GM19351 (cell line): ENCODE results near the gene TCEA2.
"Not testable (repeated sequence)": the region's sequence is repeated elsewhere in the genome, so short reads cannot be mapped to it uniquely, and the experiment has no call there.

Experiments
- ATAC-seq: cut with Tn5 transposase; IDR thresholded peaks from one replicate; pipeline ENCODE4 v1.9.1; 2021; ENCODE audit warnings: mild to moderate bottlenecking, moderate library complexity; ENCODE audit not compliant: unreplicated experiment

Gene TCEA2

DNA sequence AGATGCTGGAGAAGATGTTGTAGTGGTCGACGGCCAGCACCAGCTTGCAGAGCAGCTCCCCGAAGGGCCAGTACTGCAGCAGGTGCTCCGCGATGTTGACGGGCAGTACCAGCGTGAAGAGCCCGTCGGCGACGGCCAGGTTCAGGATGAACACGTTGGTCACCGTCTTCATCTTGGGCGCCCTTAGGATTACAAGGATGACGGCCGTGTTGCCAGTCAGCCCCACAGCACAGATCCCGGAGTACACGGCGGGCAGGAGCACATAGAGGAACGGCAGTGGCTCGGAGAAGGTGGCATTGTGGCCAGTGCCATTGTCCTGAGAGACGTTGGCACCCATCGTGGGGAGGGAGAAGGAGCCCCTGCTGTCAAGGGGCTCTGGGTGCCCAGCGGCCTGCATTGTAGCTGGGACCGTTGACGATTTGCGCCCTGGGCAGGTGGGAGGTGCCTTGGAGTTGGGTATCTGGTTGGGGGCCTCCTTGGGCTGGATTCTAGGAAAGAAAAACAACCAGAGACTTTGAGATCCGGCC lies 43.5 kb downstream of the TCEA2 start:
- ATAC-seq: no peak

DNA sequence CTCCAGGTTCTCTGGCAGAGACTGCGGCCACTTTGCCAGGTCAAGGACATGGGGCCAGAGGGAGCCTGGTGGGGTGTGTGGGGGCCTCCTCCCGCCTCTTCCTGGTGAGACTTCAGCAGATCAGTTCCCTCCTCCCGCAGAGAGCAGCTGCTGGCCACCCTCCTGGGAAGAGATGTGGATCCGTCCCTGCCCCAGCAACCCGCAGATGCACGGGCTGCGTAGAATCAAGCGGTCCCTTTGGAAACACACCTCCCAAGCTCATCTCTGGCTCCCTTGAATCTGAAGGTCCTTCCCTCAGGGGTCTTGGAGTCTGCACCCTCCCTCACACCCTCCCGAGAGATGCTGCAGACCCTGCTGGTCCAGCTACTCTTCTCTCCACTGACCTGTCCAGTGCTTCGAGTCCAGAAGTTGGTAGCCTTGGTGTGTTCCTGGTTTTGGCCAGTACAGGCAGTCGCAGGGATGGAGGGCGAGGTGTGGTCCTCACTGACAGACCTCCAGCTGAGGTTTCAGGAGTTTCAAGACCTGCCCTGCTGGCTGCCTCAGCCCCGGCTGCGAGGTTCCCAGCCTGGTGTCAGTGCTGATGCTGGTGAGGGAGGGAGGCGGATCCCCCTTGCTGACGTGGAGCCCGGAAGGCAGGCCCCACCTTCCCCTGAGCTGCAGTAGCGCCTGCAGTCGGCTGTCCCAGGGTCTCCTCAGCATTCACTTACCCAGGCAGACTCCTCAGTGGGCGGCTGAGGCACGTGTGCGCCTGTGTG lies 44.2 kb downstream of the TCEA2 start, which contains the start of gene NPBWR2:
Gene NPBWR2, minus strand, starts transcription at position 585 of the 755 bp plus-strand sequence. CDS start 734 bp downstream, outside the sequence.
- ATAC-seq: no peak

DNA sequence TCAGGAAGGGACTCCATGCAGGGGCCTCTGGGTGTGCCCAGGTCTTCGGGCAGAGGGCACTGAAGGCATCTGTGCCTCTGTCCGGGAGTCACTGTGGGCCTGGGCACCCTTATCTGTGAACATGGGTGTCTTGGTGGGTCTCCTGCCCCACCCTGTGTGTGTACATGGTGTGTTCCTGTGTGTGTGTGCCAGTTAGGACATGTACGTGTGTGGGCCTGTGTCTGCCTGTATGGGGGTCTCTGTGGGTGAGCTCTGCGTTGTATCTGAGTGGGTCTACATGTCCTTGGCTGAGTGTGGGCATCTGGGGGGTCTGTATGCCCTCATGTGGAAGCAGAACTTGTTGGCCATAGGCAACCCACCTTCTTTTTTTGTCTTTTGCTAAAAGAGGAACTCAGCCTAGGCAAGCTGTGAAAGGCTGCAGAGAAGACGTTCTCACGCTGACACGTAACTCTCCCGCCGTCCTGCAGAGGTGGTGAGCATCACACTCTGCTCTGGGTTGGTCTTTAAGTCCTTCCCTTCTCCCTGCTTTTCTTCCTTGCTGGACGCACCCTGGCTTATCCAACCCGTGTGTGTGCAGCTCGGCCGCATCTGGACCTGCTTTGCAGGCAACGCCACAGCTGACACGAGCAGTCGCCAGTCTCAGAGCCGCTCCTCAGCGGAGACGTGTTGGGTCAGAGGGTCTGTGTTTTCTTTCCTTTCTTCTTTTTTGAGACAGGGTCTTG lies 44.9 kb downstream of the TCEA2 start:
- no peak for ATAC-seq

DNA sequence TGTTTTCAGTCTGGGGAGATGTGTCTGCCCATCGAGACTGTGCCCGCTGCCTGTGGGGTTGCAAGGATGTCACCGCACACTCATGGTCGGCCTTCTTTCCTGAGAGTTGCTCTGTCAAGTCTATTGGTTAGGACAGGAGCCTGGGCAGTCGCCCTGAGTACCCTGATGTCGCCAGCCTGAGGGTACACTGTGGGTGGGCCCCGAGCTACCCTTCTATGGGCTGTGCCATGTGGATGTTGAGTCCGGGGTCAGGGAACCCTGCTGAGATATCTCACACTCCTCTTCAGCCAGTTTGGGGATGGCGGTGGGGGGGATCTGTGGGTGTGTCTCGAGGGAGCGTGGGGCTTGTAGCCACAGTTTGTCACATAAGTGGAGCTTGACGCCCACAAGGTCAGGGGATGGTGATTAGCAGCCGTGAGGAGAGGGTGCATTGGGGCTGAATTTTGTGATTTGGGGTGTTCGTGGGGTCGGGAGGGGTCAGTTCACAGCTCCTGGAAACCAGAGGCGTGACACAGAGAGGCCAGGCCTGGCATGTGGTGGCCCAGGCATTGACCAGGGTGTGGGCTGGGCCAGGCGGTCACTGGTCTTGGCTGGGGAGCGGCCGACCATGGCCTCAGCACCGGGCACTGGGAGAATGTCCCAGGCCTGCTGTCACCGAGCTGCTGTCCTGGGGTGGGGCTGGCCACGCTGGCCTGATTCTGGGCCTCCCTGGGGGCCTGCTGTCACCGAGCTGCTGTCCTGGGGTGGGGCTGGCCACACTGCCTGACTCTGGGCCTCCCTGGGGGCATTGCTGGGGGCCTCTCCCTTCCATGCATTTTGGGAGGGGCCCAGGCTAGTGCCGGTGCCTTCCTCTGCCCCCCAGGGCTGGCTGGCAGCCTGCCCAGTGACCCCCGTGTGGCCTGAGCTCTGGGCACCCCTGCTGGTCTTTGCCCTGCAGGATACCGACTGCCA lies 46.0 kb downstream of the TCEA2 start:
- ATAC-seq: no peak

DNA sequence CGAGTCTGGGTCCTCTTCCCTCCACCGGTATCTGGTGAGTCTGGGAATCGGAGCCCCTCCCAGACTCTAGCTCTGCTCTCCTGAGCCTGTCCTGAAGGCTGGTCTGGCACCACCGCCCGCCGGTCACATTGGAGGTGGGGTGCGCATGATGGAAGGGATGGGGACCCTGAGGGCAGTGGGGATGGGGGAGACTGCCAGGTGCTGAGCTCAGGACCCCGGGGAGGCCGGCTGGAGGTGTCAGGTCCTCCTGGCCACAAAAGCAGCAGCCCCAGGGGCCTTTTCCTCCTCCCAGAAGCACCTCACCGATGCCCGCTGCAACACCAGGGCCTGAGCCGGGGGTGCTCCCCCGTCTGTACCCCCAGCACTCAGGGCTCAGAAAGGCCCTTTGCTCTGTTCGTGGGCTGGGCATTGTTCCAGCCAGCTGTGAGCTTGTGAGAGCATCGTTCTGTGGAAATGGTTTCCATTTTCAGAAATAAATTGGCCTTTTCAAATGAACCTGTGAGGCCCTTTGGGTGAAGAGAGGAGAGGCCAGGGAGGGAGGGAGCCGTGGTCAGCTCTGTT lies 46.9 kb downstream of the TCEA2 start:
- no peak for ATAC-seq

DNA sequence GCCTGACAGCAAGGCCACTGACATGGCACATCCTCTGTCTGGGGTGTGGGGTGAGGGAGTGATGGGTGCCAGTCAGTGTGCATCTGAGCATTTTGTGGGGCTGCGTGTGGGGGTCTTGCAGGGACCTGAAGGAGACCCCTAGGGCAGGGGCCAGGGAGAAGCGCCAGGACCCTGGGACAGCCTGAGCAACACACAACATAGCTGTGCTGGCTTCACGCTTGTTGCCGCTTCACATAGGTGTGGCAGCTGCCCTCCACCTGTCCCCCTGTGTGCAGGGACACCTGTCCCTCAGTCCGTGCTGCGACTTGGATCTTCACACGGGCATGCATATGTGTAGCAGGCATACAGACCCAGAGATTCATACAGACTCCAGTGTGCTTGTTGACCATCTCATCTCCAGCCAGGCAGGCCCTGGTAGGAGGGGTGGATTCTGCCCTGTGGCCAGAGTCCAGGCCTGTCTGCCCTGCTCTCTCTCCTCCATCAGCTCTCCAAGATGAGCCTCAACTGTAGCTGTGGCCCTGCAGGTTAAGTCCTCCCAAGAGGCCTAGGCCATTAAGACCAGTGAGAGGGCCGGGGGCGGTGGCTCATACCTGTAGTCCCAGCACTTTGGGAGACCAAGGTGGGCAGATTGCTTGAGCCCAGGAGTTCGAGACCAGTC lies 47.5 kb downstream of the TCEA2 start:
- ATAC-seq: no peak

DNA sequence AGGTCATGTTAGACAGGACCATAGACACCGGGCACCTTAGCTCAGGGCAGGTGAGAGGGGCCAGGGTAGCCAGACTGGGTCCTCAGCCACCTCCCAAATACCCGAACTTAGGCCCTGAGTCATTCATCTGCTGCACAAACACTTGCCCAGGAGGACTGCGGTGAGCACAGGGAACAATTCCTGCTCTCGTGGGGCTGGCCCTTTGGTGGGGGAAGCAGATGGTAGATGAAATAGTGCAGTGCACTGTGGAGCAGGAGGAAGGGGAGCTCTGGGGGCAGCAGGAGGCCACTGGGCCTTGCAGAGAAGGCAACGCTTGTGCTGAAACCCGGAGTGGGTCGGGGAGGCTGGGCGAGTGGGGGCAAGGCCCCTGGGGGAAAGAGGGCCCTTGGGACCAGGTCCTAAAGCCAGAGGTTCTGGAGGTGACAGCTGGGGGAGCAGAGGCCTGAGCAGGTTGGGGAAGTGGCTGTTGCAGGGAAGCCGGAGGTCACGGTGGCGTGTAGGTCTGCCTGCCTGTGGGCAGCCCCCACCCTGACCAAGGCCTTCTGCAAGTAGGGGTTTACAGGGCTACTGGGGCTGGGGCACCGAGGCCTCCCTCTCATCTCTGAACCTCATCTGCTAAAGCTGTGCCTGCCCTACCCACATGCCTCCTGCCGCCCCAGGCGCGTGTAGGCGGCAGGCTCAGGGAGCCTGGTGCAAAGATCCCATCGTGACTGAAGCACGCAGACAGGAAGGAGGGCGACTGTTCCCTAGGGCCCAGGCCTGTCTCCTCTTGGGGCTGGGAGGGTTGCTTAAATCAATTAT lies 49.0 kb downstream of the TCEA2 start:
- no peak for ATAC-seq

DNA sequence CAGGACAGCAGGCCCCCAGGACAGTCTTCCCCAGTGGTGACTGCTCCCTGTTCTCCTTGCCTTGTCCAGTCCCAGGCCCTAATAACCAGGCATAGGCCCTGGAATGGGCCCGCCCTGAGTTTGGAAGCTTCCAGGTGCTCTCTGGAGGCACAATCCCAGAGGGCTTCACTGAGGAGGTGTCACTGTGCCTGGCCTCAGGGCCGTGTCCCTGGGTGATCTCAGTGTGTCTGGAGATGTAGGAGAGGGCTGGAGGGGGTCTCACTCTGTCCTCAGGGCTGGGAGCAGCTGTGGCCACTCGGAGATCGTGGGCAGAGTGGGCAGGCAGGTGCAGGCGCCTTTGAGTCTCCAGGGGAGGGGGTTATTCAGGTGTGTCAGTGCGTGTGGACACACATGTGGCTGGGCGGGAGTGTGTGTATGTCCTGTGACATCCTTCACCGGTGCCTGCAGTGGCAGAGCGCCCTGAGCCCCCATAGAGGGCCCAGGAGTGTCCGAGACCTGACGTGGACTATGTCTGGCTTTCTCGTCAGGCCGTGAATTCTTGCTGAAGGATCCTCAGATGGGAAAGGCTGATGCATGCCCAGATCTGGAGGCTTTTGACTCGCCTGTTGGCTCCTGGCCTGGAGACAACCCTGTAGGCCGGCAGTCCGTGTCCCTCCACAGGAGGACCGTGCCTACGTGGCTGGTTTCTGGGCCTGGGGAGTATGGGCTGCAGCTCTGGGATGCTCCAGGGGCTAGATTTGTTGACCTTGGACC lies 49.9 kb downstream of the TCEA2 start:
- ATAC-seq: no peak

DNA sequence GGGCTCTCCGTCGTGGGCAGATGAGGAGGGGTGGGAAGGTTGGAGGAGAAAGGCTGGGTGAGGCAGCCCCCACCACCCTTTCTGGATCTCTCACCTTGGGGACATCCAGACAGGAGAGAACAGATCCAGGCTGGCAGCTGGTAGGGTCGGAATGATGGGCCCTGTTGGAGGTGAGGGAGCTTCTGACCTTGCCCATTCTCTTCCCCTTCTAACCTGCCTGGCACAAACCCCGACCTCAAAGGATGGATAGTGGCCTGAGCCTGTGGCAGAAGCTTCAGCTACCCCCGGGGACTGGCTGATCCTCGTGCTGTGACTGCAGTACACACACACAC lies 50.4 kb downstream of the TCEA2 start:
- no peak for ATAC-seq

DNA sequence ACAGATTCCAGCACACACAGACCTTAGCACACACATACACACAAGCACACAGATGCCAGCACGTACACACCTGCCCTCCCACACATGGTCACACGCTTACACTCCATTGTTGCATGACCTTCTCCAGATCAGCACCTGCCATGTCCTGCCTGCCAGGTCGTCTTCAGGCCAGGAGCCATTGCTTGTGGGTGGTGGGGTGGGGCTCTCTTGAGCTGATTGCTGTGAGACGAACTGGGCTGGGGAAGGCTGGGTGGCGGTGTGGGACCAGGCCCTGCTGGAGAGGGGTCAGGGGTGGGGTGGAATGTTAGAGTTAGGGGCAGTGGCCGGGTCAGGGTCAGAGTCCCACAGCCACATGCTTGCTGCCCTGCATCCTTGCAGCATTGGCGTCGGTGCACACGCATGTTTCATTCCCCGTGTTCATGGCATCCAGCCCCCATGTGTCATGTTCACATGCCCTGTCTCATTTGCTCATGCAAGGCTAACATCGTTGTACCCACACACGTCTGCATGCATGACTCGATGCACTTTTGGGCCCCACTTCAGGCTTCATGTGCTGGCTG lies 50.9 kb downstream of the TCEA2 start:
- no peak for ATAC-seq

DNA sequence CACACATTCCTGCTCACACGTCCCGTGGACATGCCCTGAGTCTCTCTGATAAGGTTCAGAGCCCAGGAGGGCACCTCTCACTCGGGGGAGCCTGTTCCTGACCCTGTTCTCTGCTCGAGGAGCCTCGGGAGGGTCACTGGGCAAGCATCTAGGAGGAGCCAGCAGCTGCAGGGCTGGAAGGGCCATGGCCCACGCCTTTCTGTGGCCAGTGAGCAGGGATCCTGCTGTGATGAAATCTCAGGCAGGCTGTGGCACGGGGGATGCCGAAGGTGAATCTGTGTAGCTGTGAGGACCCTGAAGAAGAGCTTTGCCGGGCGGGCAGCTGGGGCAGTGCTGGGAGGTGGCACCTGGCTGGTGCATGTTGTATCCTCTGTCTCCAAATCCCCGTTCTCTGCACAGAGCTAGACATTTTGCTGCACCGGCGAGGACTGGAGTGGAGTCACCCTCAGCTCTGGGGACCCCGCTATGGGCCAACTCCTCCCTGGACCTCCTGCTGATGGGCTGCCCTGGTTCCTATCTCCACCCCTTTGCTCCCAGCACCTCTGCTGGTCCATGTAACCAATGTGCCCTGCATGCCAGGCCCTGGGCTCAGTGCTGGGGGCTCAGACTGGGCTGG lies 51.5 kb downstream of the TCEA2 start:
- no peak for ATAC-seq

DNA sequence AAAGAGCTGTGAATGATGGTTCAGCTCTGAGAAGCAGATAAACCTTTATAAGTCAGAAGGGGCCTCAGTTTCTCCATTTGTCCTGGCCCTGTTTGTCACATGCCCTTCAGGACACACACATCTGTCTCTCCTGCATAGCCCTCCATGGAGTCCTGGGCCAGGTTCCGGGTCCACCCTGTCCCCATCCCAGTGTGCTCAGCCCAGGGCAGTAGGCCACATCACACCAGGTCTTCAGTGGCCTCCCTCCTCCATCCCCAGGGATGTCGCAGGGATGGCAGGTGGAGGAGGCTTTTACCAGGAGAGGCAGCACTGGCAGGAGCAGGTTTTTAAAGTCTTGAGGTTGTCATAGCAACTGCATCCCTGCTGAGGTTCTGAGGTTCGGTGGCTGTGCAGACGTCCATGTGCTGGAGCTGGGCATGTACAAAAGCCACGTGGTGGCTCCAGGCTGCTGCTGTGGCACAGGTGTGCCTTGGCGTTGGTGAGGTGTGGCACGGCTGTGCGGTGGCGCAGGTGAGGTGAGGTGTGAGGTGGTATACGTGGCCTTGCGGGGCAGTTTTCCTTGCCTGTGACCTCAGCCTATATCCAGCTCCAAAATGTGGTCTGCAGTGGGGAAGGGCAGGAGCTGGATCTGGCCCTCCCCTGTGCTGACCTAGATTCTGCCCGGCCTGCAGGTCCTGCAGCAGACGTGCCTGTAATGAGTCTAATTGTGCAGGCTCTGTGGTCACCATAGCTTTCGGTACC lies 52.3 kb downstream of the TCEA2 start:
- ATAC-seq: no peak

DNA sequence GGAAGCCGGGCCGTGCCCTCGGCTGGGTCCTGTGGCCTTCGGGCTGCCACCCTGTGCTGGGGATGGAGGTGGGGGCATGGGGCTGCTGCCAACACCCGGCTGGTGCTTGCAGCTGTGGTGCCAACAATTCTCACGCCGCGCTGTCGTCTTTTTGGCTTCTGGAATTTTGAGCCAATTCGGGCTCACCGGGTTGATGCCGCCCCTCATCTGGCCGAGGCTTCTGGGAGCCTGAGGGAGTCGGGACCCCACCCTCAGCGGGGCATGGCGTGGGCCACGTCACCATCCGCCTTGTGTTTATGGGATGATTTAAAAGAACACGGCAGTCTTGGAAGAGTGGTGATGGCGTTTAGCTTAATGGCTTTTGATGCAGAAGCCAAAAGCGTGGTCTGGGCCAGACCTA lies 53.0 kb downstream of the TCEA2 start:
- no peak for ATAC-seq

DNA sequence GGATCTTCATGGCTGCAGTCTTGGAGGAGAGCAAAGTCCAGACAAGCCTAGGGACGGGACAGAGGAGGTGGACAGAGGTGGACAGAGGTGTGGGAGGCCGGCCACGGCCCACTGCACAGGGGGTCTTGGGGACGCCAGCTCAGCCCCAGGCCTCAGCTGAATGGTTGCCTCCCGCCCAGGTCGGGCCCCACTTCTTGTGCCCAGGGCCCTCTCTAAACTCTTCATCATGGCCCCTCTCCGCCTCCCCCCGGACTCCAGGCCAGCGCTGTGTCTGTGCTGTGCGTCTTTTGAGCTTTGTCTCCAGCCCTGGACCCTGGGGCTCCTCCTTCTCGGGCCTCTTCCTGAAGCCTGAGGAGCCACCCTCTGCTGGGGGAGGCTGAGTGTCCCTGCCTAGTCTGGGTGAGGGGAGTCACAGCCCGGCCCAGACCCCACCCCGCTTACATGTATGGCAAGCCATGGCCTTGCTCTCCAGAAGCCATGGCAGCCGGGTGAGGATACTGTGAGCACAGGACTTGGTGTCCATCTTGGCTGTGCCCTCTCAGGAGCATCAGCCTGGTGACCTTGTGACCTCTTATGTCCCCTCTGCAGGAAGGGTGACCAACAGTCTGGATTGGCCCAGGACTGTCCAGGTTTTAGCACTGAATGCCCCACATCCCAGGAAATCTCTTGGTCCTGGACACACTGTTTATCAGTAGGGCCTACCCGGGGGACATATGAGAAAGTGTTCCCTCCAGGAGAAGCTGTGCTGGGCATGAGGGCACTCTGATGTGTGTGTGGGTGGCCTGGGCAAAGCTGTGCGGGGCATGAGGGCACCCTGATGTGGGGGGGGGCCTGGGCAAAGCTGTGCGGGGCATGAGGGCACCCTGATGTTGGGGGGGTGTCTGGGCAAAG lies 53.8 kb downstream of the TCEA2 start:
- no peak for ATAC-seq

DNA sequence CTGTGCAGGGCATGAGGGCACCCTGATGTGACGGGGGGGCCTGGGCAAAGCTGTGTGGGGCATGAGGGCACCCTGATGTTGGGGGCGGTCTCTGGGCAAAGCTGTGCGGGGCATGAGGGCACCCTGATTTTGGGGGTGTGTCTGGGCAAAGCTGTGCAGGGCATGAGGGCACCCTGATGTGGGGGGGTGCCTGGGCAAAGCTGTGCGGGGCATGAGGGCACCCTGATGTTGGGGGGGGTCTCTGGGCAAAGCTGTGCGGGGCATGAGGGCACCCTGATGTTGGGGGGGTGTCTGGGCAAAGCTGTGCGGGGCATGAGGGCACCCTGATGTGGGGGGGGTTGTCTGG lies 54.4 kb downstream of the TCEA2 start:
- not testable (repeated sequence) for ATAC-seq

DNA sequence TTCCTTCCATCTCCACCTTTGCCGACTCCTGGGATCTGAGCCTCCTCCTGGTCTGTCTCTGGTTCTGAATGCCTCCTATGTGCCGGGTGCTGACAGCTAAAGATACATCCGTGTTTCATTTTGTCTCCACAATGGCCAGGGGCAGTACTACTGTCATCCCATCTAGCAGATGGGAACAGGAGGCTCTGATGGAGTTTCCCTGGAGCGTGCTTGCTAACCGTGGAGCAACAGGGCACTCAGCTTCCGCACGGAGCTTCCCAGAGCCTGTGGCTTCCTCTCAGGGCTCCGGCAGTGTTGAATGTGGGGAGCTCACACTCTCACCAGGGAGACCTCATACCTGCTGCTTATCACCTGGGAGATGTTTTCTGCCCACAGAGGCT lies 56.3 kb downstream of the TCEA2 start:
- no peak for ATAC-seq
